HG02943 (cell line): ENCODE measurements around the gene CD5L.

Source experiments
- ATAC-seq: cut with Tn5 transposase; IDR thresholded peaks from one replicate; pipeline ENCODE4 v1.9.1; 2021; ENCODE audit warnings: mild to moderate bottlenecking, low read depth, moderate library complexity; ENCODE audit not compliant: unreplicated experiment

CD5L gene

GRCh38 chr1:157841708-157842107 lies at the start of gene CD5L:
CD5L (minus strand) TSS chr1:157841808; CDS start chr1:157841701, 107 bp downstream.
- ATAC-seq = no peak

GRCh38 chr1:157882580-157882979 lies 41.0 kb upstream of the CD5L start:
- ATAC-seq = no peak

GRCh38 chr1:157880621-157881020 lies 39.0 kb upstream of the CD5L start:
- ATAC-seq = no peak

- no peak for ATAC-seq
These were observed 36.5 kb upstream of the CD5L start for GRCh38 chr1:157878059-157878458.

- ATAC-seq = no peak
These were observed 28.9 kb upstream of the CD5L start for GRCh38 chr1:157870490-157870889.

- ATAC-seq = no peak
These were observed 27.0 kb upstream of the CD5L start for GRCh38 chr1:157868654-157869053.

GRCh38 chr1:157862114-157863070 lies 20.8 kb upstream of the CD5L start:
- no peak for ATAC-seq

GRCh38 chr1:157856538-157856937 lies 14.9 kb upstream of the CD5L start:
- no peak for ATAC-seq

- ATAC-seq = no peak
These were observed 10.9 kb upstream of the CD5L start for GRCh38 chr1:157852476-157852875.

- no peak for ATAC-seq
These were observed 7.7 kb upstream of the CD5L start for GRCh38 chr1:157849229-157849875.

GRCh38 chr1:157844089-157844830 lies 2.7 kb upstream of the CD5L start:
- no peak for ATAC-seq

- no peak for ATAC-seq
These were observed 1.3 kb upstream of the CD5L start for GRCh38 chr1:157842939-157843338.

- no peak for ATAC-seq
These were observed 2.6 kb downstream of the CD5L start for GRCh38 chr1:157838966-157839365.

GRCh38 chr1:157834430-157834829 lies 7.2 kb downstream of the CD5L start:
- ATAC-seq = no peak

- no peak for ATAC-seq
These were observed 8.5 kb downstream of the CD5L start for GRCh38 chr1:157833145-157833544.

- ATAC-seq = no peak
These were observed 9.5 kb downstream of the CD5L start for GRCh38 chr1:157831968-157832626.

- ATAC-seq = no peak
These were observed 10.7 kb downstream of the CD5L start for GRCh38 chr1:157830887-157831286.

GRCh38 chr1:157829711-157830110 lies 11.9 kb downstream of the CD5L start:
- no peak for ATAC-seq

GRCh38 chr1:157829210-157829609 lies 12.4 kb downstream of the CD5L start:
- ATAC-seq = no peak

GRCh38 chr1:157820299-157820698 lies 21.3 kb downstream of the CD5L start:
- ATAC-seq = no peak
